HG02870 (cell line): ENCODE measurements around the gene PRSS8.

ENCODE experiments used
- ATAC-seq: cut with Tn5 transposase; IDR thresholded peaks from one replicate; pipeline ENCODE4 v1.9.1; 2021; ENCODE audit warnings: mild to moderate bottlenecking, moderate library complexity; ENCODE audit not compliant: unreplicated experiment

Gene PRSS8

DNA sequence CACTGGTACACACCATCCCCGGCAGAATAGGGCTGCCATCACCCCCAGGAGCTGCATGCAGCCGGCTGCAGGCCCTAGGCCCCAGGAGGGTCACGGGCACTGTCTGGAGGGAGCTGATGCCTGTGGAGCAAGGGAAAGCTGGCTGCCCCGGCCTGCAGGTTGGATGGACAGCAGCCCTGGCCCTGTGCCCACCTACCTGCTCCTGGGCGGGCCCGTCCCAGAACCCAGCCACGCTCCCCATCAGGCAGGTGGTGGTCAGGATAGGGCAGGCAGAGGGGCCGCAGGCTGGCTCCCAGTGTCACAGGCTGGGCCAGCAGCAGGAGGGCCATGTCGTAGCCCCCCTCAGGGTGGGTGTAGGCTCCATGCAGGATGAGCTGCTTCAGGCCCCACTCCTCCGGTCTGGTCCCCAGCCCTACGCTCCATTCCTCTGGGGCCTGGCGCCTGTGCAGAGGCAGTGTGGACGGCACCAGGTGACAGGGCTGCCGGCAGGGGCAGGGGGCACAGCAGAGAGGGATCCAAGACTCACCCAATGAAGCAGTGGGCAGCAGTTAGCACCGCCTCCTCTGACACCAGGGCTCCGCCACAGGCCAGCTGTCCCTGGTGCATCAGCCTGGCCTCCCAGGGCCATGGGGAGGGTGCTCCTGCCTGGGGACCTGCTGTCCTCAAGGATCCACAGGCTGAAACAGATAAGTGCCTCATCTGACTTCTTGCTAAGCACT, 50.8 kb downstream of the PRSS8 start:
- no peak for ATAC-seq

GRCh38 chr16:31083981-31084380, 51.5 kb downstream of the PRSS8 start:
- ATAC-seq = no peak

DNA sequence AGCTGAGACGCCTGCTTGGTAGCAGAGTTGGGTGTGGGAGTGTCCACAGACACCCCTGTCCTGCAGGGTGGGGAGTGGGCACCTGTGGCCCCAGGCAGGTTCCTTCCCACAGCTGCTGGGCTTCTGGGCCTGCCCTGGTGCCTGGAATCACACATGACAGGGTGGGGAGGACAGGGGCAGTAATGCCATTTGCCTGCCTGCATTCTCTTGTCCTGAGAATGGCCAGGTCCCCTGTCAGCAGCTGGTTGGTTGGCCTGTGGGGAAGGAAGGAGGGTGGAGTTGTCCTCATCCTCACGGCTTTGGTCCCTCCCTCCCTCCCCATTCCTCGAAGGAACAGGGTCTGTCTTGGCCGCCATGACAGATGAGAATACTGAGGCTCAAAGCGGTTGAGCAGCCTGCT, 52.0 kb downstream of the PRSS8 start:
- ATAC-seq = no peak

DNA sequence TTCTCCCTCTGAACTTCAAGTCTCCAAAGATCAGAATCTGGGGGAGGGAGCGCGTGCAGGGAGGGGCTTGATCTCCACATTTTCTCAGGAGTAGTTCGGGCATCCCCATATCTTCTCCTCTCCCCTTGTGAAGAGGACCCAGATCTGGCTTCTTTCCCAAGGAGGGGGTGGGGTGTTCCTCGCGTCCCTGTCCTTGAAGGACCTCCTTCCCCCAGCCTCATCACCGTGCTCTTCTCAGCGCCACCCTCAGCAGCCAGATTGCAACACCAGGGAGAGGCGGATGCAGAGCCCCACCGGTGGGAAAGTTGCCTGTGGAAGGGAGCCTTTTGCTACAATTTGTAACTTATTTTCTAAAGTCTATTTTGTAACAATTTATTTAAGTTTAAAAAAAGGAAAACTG, 52.4 kb downstream of the PRSS8 start:
- no peak for ATAC-seq

GRCh38 chr16:31082368-31083045, 53.0 kb downstream of the PRSS8 start:
- no peak for ATAC-seq
